Prostate gland (tissue), 2 donors: Measurements from ENCODE around the gene HIVEP3.

Experiments
- POLR2A ChIP-seq: fragments of 450-650 bp; IDR thresholded peaks from one replicate; pipeline ENCODE4 v1.6.1; 2016; ENCODE audit warnings: antibody characterized with exemption, mild to moderate bottlenecking
- TF ChIP-seq, protein P1 (sequence below), 4 experiments: fragments of 200-600 bp in 2 of 4; fragments of 450-650 bp in 2 of 4; sonication (generic) in 2 of 4; IDR thresholded peaks; 1 replicate in 3 of 4; 2 replicates in 1 of 4; pipeline ENCODE4 v1.5.1; 2016 to 2019; ENCODE audit warnings: antibody characterized with exemption in 4 of 4, mild to moderate bottlenecking in 2 of 4, moderate library complexity in 2 of 4

DNA sequence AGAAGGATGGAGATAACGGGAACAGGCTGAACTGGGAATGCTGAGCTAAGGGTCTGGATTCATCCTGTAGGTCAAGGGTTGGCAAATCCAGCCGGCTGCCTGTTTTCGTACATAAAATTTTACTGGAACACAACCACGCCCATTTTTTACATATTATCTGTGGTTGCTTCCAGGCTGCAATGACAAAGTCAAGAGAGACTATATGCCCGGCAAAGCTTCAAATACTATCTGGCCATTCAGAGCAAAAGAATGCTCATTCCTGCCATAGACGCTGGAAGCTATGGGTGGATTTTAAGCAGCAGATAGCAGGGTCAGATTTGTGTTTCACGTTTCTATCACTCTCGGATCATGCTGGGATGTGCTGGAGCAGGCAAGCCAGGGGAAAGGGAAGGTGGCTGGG lies 296.3 kb downstream of the HIVEP3 start:
- TF ChIP-seq, protein P1, sequence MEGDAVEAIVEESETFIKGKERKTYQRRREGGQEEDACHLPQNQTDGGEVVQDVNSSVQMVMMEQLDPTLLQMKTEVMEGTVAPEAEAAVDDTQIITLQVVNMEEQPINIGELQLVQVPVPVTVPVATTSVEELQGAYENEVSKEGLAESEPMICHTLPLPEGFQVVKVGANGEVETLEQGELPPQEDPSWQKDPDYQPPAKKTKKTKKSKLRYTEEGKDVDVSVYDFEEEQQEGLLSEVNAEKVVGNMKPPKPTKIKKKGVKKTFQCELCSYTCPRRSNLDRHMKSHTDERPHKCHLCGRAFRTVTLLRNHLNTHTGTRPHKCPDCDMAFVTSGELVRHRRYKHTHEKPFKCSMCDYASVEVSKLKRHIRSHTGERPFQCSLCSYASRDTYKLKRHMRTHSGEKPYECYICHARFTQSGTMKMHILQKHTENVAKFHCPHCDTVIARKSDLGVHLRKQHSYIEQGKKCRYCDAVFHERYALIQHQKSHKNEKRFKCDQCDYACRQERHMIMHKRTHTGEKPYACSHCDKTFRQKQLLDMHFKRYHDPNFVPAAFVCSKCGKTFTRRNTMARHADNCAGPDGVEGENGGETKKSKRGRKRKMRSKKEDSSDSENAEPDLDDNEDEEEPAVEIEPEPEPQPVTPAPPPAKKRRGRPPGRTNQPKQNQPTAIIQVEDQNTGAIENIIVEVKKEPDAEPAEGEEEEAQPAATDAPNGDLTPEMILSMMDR (IDR thresholded peaks at IDR 0.05) = no peak
- no peak for TF ChIP-seq POLR2A
